Myocyte (in vitro differentiated cells): ENCODE results near the gene GPR17. TPM values are rescaled to one million over a fixed set of nuclear protein-coding genes. Genes with fewer than 3 reads are reported as not detected.

Experiments used
- DNase-seq: peaks from one replicate; pipeline ENCODE4 v3.0.0-alpha.2; 2012; ENCODE audit warnings: low read depth
- total RNA-seq: library from RNA; depleted of rRNA; stranded (reverse); fragments of >200 nt; gene quantifications from 2 replicates; pipeline ENCODE4 v1.2.3, GENCODE V29; 2014

Gene GPR17
- total RNA-seq, 1 donor from 2014 or later = not detected

- peak; percentile 81 for DNase-seq
Measured at GRCh38 chr2:127640082-127641072, 5.6 kb upstream of the GPR17 start.

DNA sequence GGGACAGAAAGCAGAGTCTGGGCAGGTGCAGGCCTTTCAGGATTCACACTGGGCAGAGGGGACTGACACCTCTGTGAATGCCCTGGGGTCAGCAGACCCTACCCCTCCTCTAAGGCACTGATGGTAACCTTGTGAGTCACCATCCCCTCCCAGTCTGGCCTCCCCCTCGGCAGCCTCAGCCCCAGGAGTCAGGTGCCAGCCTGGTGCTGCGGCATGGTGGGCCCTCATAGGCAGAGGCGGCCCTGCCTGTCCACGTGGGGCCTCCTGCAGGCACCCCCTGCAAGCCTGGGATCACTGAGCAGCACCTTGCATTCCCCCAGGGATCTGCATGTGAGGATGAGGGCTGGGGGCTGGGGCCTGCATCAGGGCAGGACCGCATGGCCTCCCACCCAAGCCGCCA, 4.8 kb upstream of the GPR17 start:
- no peak for DNase-seq

DNA sequence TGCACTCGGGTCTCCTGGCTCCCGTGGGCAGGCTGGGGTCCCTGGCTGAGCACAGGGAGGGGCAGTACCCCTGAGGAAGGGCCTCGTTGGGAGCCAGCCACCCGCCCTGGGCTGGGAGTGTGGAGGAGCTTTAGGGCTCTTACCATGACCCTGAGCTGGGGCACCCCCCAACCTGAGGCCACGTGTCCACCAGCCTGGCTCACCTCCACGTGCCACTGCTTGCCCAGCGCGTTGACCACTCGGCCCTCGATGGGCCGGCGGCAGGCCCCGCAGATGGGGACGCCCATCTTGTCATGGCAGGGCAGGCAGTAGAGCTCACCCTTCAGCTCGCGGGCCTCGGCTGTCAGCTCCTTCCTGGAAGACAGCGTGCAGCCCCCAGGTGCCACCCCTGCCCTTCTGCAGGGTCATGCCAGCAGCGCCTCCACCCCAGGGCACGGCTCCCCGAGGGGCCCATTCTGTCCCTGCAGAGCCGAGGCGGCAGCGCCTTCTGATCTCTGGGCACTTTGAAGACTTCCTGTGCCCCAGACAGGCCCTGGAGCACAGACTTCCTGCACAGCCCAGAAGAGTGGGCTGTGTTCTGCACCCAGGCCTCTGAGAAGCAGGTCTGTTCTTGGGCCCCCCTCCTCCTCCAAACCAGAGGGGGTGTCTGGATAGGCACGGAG, 4.0 kb upstream of the GPR17 start:
- no peak for DNase-seq

- no peak for DNase-seq
Measured at GRCh38 chr2:127642706-127643438, 3.1 kb upstream of the GPR17 start.

DNA sequence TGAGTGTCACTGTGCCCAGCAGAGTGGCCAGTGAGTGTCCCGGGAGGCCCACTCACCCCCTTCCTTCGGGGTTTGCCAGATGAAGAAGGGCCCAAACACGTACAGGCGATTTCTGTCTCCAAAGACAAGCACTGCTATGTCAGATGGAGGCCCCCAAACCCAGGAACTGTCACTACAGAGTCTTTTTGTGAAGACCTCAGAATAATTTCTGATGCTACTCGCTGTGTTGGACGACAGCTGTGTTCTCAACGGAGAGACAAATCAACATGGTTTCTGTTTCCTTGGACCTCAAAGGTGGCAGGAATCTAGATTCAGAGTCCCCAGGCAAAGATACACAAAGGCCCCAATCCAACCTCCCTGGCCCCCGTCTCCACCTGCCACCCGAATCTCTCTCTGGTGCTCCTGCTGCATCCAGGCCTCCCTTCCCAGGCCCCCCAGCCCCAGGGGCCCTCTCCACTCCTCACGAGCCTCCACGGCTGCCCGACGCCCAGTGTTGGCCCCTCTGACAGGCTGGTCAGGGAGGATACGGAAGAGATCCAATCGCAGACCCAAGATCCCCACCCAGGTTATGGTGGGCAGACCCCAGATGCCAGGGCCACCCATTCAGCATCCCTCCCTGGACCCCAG, 2.4 kb upstream of the GPR17 start:
- DNase-seq = no peak

DNA sequence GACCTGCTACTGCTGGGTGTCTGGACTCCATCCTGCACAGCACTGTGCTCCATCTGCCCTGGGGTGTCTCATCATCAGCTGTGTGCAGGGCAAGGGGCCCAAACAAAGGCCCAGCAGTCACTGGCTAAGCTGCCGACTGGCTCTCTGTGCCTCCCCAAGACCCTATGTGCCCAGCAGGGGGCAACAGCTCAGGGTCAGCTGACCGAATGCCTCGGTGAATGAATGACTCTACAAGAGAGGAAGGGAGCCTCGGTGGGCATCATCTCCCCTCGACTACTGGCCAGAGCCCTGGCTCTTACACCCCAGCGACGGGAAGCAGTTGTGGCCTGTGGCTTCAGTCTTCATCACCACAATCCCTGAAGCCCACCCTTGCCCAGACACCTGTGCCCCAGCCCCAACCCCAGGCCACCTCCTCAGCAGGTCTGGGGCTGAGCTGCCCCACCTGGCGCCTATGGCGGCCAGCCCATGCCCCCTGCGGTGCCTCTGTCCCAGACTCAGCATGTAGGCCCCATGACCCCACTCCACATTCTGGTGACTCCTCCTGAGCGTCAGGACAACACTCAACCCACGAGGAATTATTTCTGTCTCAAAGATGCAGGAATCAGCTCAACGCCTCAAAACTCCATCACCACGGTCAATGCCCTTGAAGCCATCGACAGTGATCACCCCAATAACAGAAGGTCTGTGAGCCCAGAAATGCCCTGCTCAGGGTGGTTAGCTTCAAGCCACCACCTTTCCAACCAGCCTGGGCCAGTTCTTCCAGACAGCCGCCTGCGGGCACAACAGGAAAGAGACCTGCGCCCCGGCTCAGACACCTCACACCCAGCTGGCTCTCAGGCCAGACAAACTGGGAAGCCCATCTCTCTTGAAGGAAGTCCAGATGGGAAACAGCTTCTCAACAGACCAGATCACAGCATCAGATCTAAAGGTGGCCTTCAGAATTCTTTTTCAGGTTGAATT, 1.6 kb upstream of the GPR17 start:
- no peak for DNase-seq

DNA sequence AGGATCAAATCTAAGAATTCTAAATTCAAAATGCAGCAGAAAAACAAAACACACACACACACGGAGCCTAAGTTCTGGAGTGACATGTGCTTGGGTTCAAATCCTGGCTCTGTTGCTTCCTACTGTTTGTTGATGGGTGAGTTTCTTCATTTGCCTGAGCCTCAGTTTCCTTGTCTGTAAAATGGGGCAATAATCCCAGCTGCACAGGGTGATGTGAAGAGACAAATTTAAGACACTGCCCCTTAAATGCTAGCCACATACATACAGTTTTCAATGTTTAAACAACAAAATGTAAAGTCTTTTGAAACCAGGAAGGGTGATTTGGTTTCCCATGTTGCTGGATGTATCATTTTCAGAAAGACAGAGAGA, 943 bp upstream of the GPR17 start:
- DNase-seq = no peak

GRCh38 chr2:127646487-127647241, 711 bp downstream of the GPR17 start:
- DNase-seq = no peak

- peak; percentile 54 for DNase-seq
Measured at GRCh38 chr2:127647242-127648190, 1.6 kb downstream of the GPR17 start.

- DNase-seq = no peak
Measured at GRCh38 chr2:127648321-127648720, 2.4 kb downstream of the GPR17 start.

DNA sequence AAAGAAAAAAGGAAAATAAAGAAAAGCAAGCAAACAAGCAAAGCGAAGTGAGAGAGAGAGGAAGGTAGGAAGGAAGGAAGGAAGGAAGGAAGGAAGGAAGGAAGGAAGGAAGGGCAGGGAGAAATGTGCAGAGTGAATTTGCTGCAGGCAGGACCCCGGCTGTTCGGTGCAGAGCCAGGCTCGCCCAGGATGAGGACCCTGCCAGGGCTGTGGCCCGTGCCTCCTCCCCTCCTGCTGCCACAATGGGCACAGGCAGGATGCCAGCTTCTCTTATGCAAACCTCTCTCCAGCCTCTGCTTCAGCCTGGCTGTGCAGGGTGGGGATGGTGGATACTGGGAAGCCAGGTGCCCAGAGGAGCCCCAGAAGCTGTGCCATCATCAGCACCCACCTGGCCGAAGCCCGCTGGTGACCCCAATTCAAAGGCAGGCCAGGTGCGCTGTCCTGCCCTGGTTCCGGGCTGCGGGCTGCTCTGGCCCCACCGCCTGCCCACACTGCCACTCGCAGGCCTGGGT, 3.2 kb downstream of the GPR17 start:
- DNase-seq = no peak

GRCh38 chr2:127649684-127650040, 3.7 kb downstream of the GPR17 start:
- DNase-seq = peak; percentile 88

- no peak for DNase-seq
Measured at GRCh38 chr2:127650041-127650784, 4.3 kb downstream of the GPR17 start.

DNA sequence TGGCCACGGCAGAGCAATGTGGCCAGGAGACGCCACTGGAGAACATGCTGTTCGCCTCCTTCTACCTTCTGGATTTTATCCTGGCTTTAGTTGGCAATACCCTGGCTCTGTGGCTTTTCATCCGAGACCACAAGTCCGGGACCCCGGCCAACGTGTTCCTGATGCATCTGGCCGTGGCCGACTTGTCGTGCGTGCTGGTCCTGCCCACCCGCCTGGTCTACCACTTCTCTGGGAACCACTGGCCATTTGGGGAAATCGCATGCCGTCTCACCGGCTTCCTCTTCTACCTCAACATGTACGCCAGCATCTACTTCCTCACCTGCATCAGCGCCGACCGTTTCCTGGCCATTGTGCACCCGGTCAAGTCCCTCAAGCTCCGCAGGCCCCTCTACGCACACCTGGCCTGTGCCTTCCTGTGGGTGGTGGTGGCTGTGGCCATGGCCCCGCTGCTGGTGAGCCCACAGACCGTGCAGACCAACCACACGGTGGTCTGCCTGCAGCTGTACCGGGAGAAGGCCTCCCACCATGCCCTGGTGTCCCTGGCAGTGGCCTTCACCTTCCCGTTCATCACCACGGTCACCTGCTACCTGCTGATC, 4.9 kb downstream of the GPR17 start:
- DNase-seq = no peak

DNA sequence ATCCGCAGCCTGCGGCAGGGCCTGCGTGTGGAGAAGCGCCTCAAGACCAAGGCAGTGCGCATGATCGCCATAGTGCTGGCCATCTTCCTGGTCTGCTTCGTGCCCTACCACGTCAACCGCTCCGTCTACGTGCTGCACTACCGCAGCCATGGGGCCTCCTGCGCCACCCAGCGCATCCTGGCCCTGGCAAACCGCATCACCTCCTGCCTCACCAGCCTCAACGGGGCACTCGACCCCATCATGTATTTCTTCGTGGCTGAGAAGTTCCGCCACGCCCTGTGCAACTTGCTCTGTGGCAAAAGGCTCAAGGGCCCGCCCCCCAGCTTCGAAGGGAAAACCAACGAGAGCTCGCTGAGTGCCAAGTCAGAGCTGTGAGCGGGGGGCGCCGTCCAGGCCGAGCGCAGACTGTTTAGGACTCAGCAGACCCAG, 5.4 kb downstream of the GPR17 start:
- no peak for DNase-seq

- no peak for DNase-seq
Measured at GRCh38 chr2:127651971-127652550, 6.1 kb downstream of the GPR17 start.
